HG02623 (cell line): ENCODE data around the gene AGBL5.
"Not testable (repeated sequence)": the region's sequence is repeated elsewhere in the genome, so short reads cannot be mapped to it uniquely, and the experiment has no call there.

Source experiments
- ATAC-seq: cut with Tn5 transposase; IDR thresholded peaks from one replicate; pipeline ENCODE4 v1.9.1; 2021; ENCODE audit warnings: moderate library complexity; ENCODE audit not compliant: unreplicated experiment

AGBL5 gene

GRCh38 chr2:27115519-27115918 lies 64.1 kb downstream of the AGBL5 start:
- no peak for ATAC-seq

GRCh38 chr2:27117995-27118524 lies 66.6 kb downstream of the AGBL5 start:
- no peak for ATAC-seq

- ATAC-seq: no peak
Observed at GRCh38 chr2:27118525-27119329, 67.3 kb downstream of the AGBL5 start, which contains the start of gene CGREF1. Gene CGREF1, minus strand, starts transcription at chr2:27119128. Its CDS starts 14,762 bp downstream, at chr2:27104366.

- ATAC-seq: not testable (repeated sequence)
Observed at GRCh38 chr2:27119330-27119670, 67.8 kb downstream of the AGBL5 start.
